Endothelial cell of umbilical vein (primary cell): Measurements from ENCODE around the gene SLC35D1.

Source experiments
- CTCF ChIP-seq, 2 donors: IDR thresholded peaks; 1 replicate in 1 of 2; 2 replicates in 1 of 2; pipeline ENCODE4 v1.5.1; 2011; ENCODE audit warnings: low read length in 2 of 2, mild to moderate bottlenecking in 2 of 2, moderate library complexity in 2 of 2, control low read depth in 1 of 2, inconsistent platforms in 1 of 2, low read depth in 1 of 2; ENCODE audit not compliant: insufficient read depth in 1 of 2; ENCODE audit errors: extremely low read depth in 1 of 2
- EZH2 ChIP-seq: IDR thresholded peaks from 2 replicates; pipeline ENCODE4 v1.6.1; 2012; ENCODE audit warnings: borderline replicate concordance, low read depth, mild to moderate bottlenecking, moderate library complexity, low read length, inconsistent platforms; ENCODE audit not compliant: severe bottlenecking
- JUN ChIP-seq: IDR thresholded peaks from 2 replicates; pipeline ENCODE4 v1.6.1; 2011; ENCODE audit warnings: borderline replicate concordance, low read depth; ENCODE audit not compliant: insufficient read length, insufficient read depth
- MAX ChIP-seq: IDR thresholded peaks from 2 replicates; pipeline ENCODE4 v1.6.1; 2011; ENCODE audit not compliant: insufficient read depth, insufficient read length
- MYC ChIP-seq: IDR thresholded peaks from one replicate; pipeline ENCODE4 v1.6.1; 2011; ENCODE audit warnings: mild to moderate bottlenecking, low read depth, low read length
- POLR2A ChIP-seq: IDR thresholded peaks from 2 replicates; pipeline ENCODE4 v1.6.1; 2012; ENCODE audit warnings: low read depth, mild to moderate bottlenecking, control low read depth, low read length

DNA sequence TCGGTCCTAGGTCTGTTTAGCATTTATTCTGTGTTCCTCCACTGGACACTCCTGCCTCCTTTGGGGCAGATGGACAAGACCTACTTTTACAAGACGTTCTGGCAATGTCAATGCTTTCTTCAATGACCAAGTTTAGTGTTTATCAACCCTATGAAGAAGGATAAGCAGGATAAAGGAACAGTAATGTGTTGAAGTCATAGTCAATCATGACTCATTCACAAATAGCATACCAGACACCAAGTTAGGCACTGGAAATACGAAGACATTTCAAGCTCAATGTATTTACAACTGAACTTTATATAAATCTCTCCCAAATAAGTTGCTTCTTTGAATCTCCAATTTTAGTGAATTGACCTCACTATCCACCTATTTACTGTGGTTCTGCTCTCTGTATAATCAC, 4.8 kb upstream of the SLC35D1 start:
- TF ChIP-seq MYC (no peak), CTCF (IDR thresholded peaks at IDR 0.05; ENCODE audit: extremely low read depth in 1 of 2, insufficient read depth in 1 of 2, low read depth in 1 of 2, low read length in 2 of 2) (no peak), POLR2A (no peak), EZH2 (no peak), MAX (no peak), JUN (no peak)
